Bronchial epithelial cell (primary cell): ENCODE measurements around the gene BPIFB1. TPM values are rescaled to one million over a fixed set of nuclear protein-coding genes. Genes with fewer than 3 reads are reported as not detected.

ENCODE experiments used
- DNase-seq: peaks from one replicate; pipeline ENCODE4 v3.0.0-alpha.2; 2010; ENCODE audit warnings: low read depth
- FAIRE-seq: peaks from 2 replicates; lab custom pipeline; 2011; peaks lifted over from hg19 to GRCh38; lab: Jason Lieb, UNC
- H3K27me3 ChIP-seq: 2 replicates; pipeline ENCODE4 v1.5.1; 2011; ENCODE audit warnings: low read length; ENCODE audit not compliant: control insufficient read depth, insufficient read depth
- H3K36me3 ChIP-seq: 2 replicates; pipeline ENCODE4 v1.5.1; 2011; ENCODE audit warnings: low read length; ENCODE audit not compliant: control insufficient read depth, insufficient read depth
- H3K4me3 ChIP-seq: 2 replicates; pipeline ENCODE4 v1.5.1; 2011; ENCODE audit warnings: mild to moderate bottlenecking, low read depth, low read length, control low read depth
- CTCF ChIP-seq: IDR thresholded peaks from 2 replicates; pipeline ENCODE4 v1.5.1; 2011; ENCODE audit warnings: mild to moderate bottlenecking, moderate library complexity, low read length, control low read depth, inconsistent platforms; ENCODE audit not compliant: insufficient read depth, severe bottlenecking
- total RNA-seq: library from RNA; depleted of rRNA; stranded (reverse); fragments of >200 nt; gene quantifications from 2 replicates; pipeline ENCODE4 v1.2.1, GENCODE V29; 2014

BPIFB1 gene
- total RNA-seq, 1 donor from 2014 or later = not detected

GRCh38 chr20:33301192-33301930 lies 18.3 kb downstream of the BPIFB1 start:
- FAIRE-seq = no peak
- no peak for TF ChIP-seq CTCF
- no peak for DNase-seq
- Histone ChIP-seq H3K4me3 (no peak overlapping the region), H3K36me3 (no peaks in the 10 kb centered on the region), H3K27me3 (peaks cover 4% of the 10 kb centered on the region)

GRCh38 chr20:33303595-33303994 lies 20.6 kb downstream of the BPIFB1 start:
- FAIRE-seq (no peak), DNase-seq (no peak)
- no peaks in the 10 kb centered on the region for H3K36me3 ChIP-seq
- no peaks in the 10 kb centered on the region for H3K27me3 ChIP-seq
- no peak overlapping the region for H3K4me3 ChIP-seq
- no peak for TF ChIP-seq CTCF

- FAIRE-seq = no peak
Observed at GRCh38 chr20:33304046-33304445, 21.0 kb downstream of the BPIFB1 start.

GRCh38 chr20:33305589-33306057 lies 22.6 kb downstream of the BPIFB1 start:
- no peak for TF ChIP-seq CTCF
- Histone ChIP-seq H3K4me3 (no peak overlapping the region), H3K36me3 (no peaks in the 10 kb centered on the region), H3K27me3 (no peaks in the 10 kb centered on the region)
- FAIRE-seq (no peak), DNase-seq (peak; percentile 54)

More at GRCh38 chr20:33304046-33304445, 21.0 kb downstream of the BPIFB1 start:
- no peak for DNase-seq
- Histone ChIP-seq H3K27me3 (no peaks in the 10 kb centered on the region), H3K36me3 (no peaks in the 10 kb centered on the region), H3K4me3 (no peak overlapping the region)
- TF ChIP-seq CTCF = no peak

- DNase-seq (no peak), FAIRE-seq (no peak)
- no peak for TF ChIP-seq CTCF
- Histone ChIP-seq H3K36me3 (no peaks in the 10 kb centered on the region), H3K4me3 (no peak overlapping the region), H3K27me3 (no peaks in the 10 kb centered on the region)
Observed at GRCh38 chr20:33306228-33306627, 23.2 kb downstream of the BPIFB1 start.
